KOPT-K1 (cell line): ENCODE measurements around the gene WWP2.
A peak's percentile ranks its signal among the peaks of the same experiment; 100 is the strongest.
"Not testable (repeated sequence)": the region's sequence is repeated elsewhere in the genome, so short reads cannot be mapped to it uniquely, and the experiment has no call there.

Experiments
- H3K27ac ChIP-seq: fragments of 200-600 bp; sonication (generic); 2 replicates; pipeline ENCODE4 v1.5.1; 2016; ENCODE audit warnings: antibody characterized with exemption, mild to moderate bottlenecking, low read depth, low read length; ENCODE audit not compliant: poor library complexity, severe bottlenecking
- H3K36me3 ChIP-seq: fragments of 200-600 bp; sonication (generic); 2 replicates; pipeline ENCODE4 v1.5.1; 2017; ENCODE audit warnings: antibody characterized with exemption, mild to moderate bottlenecking, low read length, moderate library complexity; ENCODE audit not compliant: insufficient read depth
- H3K9me3 ChIP-seq: fragments of 200-600 bp; sonication (generic); 2 replicates; pipeline ENCODE4 v1.5.1; 2017; ENCODE audit warnings: antibody characterized with exemption, low read length, mild to moderate bottlenecking; ENCODE audit not compliant: insufficient read depth, poor library complexity, severe bottlenecking

WWP2 gene

GRCh38 chr16:69732101-69732500 is 30.0 kb upstream of the WWP2 start:
- Histone ChIP-seq H3K36me3 (no peaks in the 10 kb centered on the region), H3K27ac (no peak overlapping the region), H3K9me3 (no peaks in the 10 kb centered on the region)

- Histone ChIP-seq H3K27ac (no peak overlapping the region), H3K36me3 (peaks cover 77% of the 10 kb centered on the region), H3K9me3 (no peaks in the 10 kb centered on the region)
These were observed 20.6 kb upstream of the WWP2 start for GRCh38 chr16:69741519-69741918.

- H3K27ac ChIP-seq, result no peak overlapping the region
- H3K9me3 ChIP-seq, result no peaks in the 10 kb centered on the region
- peaks cover 84% of the 10 kb centered on the region for H3K36me3 ChIP-seq
These were observed 19.9 kb upstream of the WWP2 start for GRCh38 chr16:69741951-69742904.

DNA sequence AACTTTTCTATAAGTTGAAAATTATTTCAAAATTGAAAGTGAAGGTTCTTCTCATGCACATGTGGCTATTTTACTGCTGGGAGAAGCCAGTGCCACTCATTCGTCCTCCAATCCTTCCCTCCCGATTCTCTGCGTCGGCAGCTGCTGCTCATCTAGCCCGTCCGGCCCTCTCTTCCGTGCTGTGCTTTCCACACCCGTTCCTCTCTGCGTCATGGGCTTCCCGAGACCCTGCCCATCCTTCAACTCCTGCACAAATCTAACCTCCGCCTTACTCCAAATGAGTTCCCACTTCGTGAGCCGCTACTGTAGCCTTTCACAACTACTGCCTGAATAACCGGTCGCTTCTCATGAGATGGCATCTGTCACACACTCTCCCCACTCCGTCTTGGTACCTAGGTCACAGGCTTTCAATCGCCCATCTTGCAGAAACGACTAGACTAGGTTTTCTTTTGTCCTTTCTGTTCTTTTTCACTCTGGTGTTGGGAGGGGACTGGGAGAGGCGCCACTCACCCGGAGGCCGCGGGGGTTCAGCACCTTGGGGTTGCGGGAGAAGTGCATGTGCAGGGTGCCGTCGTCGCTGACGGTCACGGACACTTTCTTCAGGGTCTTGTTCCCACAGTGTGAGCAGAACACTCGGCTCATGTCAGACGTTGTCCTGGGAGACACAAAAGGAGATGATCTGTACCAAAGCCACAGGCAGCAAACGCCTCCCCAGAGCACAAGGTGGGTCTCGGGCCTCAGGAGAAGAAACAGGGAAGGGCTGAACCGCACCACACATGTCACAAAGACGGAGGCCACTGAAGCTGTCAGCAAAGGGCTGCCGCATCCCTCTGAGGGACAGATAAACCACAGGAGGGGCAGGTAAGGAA is 17.5 kb upstream of the WWP2 start:
- H3K27ac ChIP-seq, result no peak overlapping the region
- H3K9me3 ChIP-seq, result no peaks in the 10 kb centered on the region
- H3K36me3 ChIP-seq, result peaks cover 100% of the 10 kb centered on the region

DNA sequence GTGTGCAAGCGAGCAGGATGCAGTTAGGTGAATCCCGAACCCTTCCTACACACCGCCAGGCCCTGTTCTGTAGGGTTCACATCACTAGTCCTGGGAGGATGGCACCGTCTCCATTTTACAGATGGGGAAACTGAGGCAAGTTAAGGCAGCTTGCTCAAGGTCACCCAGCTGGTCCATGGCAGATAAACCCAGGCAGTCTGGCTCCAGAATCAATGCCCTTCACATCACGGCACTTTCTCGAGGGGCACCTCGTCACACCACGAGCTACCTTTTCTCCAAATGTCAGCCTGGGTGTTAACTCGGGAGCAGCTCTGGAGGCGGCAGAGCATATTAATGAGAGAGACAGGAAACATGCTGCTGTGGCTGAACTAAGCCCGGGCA is 16.9 kb upstream of the WWP2 start:
- Histone ChIP-seq H3K9me3 (no peaks in the 10 kb centered on the region), H3K27ac (no peak overlapping the region), H3K36me3 (peaks cover 99% of the 10 kb centered on the region)

DNA sequence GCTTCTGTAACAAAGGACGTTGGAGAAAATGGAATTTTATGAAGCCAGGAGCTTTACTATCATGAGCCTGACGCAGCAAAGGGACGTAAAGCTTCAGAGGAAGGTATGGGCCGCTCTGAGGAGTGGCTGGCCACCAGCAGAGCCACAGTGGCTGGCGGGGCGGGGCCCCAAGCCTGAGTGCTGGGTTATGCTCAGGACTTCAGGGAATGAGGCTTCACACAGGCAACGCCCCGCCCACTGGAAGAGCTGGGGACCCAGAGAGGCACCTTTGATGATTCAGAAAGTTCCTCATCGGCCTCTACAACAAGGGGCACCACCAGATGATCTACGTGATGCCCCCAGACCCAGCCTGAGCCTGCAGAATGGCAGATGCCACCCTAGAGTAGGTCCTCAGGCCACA is 16.2 kb upstream of the WWP2 start:
- peaks cover 99% of the 10 kb centered on the region for H3K36me3 ChIP-seq
- H3K27ac ChIP-seq, result no peak overlapping the region
- no peaks in the 10 kb centered on the region for H3K9me3 ChIP-seq

DNA sequence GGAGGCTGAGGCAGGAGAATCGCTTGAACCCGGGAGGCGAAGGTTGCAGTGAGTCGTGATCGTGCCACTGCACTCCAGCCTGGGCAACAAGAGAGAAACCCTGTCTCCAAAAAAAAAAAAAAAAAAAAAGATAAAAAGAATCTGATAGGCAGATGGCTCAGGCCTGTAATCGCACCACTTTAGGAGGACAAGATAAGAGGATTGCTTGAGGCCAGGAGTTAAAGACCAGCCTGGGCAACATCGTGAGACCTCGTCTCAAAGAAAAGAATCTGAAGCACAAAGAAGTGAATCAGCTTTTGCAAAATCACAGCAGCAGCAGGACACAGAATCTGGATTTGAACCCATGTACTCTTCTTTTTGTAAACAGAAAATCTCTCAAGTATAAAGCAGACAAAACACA is 15.0 kb upstream of the WWP2 start:
- Histone ChIP-seq H3K36me3 (peaks cover 99% of the 10 kb centered on the region), H3K9me3 (no peaks in the 10 kb centered on the region), H3K27ac (no peak overlapping the region)

- H3K27ac ChIP-seq, result no peak overlapping the region
- no peaks in the 10 kb centered on the region for H3K9me3 ChIP-seq
- H3K36me3 ChIP-seq, result peaks cover 92% of the 10 kb centered on the region
These were observed 13.3 kb upstream of the WWP2 start for GRCh38 chr16:69748694-69749345.

GRCh38 chr16:69754143-69754468 is 8.0 kb upstream of the WWP2 start:
- peaks cover 39% of the 10 kb centered on the region for H3K36me3 ChIP-seq
- no peaks in the 10 kb centered on the region for H3K9me3 ChIP-seq
- H3K27ac ChIP-seq, result peak overlapping the region; percentile 86

DNA sequence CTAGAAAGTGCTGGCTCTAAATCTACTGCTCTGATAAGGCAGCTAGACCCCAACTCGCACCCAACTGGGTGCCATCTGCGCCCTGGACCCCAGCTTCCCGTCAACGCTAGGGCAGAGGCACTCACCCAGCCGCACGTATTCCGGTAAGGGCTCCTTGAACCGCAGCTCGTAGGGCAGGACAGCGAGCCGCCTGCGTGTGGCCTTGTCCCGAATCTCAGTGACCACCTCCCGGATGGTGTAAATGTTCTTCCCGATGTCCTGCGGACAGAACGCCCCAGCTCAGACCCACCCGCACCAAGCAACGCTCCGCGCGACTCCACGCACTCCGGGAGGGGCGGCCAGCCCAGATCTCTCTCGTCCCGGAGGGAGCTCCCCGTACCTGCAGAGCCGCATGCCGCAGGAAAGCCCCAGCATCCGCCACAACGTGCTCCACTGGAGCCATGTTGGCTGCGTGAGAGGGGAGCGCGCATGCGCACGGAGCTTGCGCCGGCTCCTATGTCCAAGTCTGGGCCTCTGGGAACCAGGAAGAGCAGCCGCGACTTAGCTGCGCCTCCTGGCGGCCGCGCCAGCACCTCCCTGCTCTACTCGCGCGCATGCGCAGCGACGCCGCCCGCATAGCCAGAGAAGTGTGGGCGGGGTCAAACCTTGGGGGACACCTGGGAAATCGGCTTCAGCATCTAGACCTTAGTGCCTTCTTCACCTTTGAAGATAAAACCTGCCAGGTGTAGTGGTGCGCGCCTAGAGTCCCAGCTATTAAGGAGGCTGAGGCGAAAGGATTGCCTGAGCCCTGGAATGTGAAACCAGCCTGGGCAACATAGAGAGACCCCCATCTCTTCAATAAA is 7.4 kb upstream of the WWP2 start, which contains the start of gene NOB1:
Gene NOB1 (minus strand): TSS at position 458 of the 842 bp plus-strand sequence. CDS start 16 bp downstream, at position 442.
- Histone ChIP-seq H3K27ac (peak within 1 kb of the TSS; percentile 86), H3K9me3 (no peaks in the 10 kb centered on the region), H3K36me3 (peaks cover 33% of the 10 kb centered on the region)

- Histone ChIP-seq H3K9me3 (no peaks in the 10 kb centered on the region), H3K36me3 (peaks cover 14% of the 10 kb centered on the region), H3K27ac (peak overlapping the region; percentile 54)
These were observed 5.4 kb upstream of the WWP2 start for GRCh38 chr16:69756705-69757104.

DNA sequence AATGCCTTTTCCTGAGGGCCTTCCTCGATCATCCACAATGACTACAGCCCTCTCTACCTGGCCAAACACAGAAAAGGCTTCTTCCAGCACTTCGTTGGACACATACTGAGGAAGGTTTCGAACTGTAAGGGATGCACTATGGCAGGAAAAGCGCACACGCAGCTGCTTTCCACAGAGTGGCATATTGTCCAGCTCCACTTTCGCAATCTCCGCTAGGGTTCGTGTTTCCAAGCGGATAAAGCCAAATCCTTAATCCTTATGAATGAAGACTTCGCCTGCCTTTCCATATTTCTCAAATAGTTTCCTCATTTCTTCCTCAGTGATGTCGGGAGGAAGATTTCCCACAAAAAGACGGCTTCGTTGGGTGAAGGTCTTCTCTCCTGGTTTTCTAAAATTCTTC is 4.8 kb upstream of the WWP2 start:
- peak overlapping the region; percentile 54 for H3K27ac ChIP-seq
- not testable (repeated sequence) for H3K9me3 ChIP-seq, H3K36me3 ChIP-seq

GRCh38 chr16:69762814-69763598 is 874 bp downstream of the WWP2 start:
- no peaks in the 10 kb centered on the region for H3K9me3 ChIP-seq
- H3K36me3 ChIP-seq, result no peaks in the 10 kb centered on the region
- peak overlapping the region; percentile 81 for H3K27ac ChIP-seq

GRCh38 chr16:69763599-69763942 is 1.4 kb downstream of the WWP2 start:
- Histone ChIP-seq H3K9me3 (no peaks in the 10 kb centered on the region), H3K36me3 (no peaks in the 10 kb centered on the region), H3K27ac (no peak overlapping the region)
